ENCODE results near the gene DOCK3. TPM values are rescaled to one million over a fixed set of nuclear protein-coding genes. Genes with fewer than 3 reads are reported as not detected.

The DOCK3 gene
- total and polyA plus RNA-seq, 2 donors (not counting 3 experiments of a cell fraction or from before 2014, with no cell fraction given) = 0.08 to 0.13 TPM

DNA sequence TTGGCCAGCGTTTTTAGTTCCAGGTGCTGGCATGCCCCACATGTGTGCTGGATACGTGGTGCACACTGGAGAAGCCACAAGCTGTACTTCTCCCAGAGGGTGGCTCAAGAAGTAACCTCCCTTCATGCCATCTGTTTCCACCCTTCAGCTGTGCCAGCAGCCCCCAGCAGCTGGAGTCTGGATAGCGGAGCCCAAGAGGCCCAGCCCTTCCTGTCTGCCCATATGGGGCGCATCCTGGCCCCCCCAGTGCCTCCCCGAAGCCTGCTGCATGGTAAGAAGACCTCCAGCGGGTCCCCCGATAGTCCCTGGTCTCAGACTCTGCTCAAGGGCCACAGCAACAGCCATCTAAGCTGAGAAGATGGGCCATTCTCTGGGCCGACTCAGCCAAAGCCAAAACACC is 704.6 kb downstream of the DOCK3 start:
- Histone ChIP-seq H4K20me1 (replicated peaks; ENCODE audit: control insufficient read depth, extremely low read depth, insufficient read depth, low read length) (no peaks in the 10 kb centered on the region), H3K27me3 (ENCODE audit: control insufficient read depth in 2 of 2, insufficient read depth in 2 of 2, low read length in 2 of 2) (no peaks in the 10 kb centered on the region), H3K4me1 (ENCODE audit: control insufficient read depth, extremely low read depth, insufficient read depth, low read length) (peaks cover 6% of the 10 kb centered on the region), H2AFZ (ENCODE audit: low read depth, low read length) (no peak overlapping the region), H3K36me3 (ENCODE audit: control insufficient read depth in 2 of 2, extremely low read depth in 1 of 2, insufficient read depth in 2 of 2, low read length in 2 of 2) (no peaks in the 10 kb centered on the region), H3K9me3 (replicated peaks; ENCODE audit: control insufficient read depth, insufficient read depth, low read length) (no peaks in the 10 kb centered on the region), H3K4me3 (replicated peaks in 1 of 3; ENCODE audit: insufficient read depth in 1 of 3, low read depth in 1 of 3, low read length in 3 of 3) (no peak overlapping the region), H3K79me2 (ENCODE audit: control insufficient read depth, insufficient read depth, low read length) (peaks cover 6% of the 10 kb centered on the region), H3K9me1 (replicated peaks; ENCODE audit: control insufficient read depth, extremely low read depth, insufficient read depth, low read length) (no peaks in the 10 kb centered on the region), H3K27ac (ENCODE audit: insufficient read depth, low read depth, low read length) (no peak overlapping the region), H3K9ac (replicated peaks; ENCODE audit: extremely low read depth, insufficient read depth, low read length) (no peak overlapping the region), H3K4me2 (ENCODE audit: insufficient read depth, low read length) (no peak overlapping the region)
- dilution Hi-C loops (cut with MboI; ENCODE audit: extremely low pct_ligation_motif_present, low sequenced_read_pairs) (no loop called here), intact Hi-C loops (cut with micrococcal nuclease) (no loop called here)
- TF ChIP-seq, protein P1, sequence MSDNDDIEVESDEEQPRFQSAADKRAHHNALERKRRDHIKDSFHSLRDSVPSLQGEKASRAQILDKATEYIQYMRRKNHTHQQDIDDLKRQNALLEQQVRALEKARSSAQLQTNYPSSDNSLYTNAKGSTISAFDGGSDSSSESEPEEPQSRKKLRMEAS (IDR thresholded peaks at IDR 0.05; ENCODE audit: insufficient read depth, insufficient read length) = no peak
- TF ChIP-seq, protein P2, sequence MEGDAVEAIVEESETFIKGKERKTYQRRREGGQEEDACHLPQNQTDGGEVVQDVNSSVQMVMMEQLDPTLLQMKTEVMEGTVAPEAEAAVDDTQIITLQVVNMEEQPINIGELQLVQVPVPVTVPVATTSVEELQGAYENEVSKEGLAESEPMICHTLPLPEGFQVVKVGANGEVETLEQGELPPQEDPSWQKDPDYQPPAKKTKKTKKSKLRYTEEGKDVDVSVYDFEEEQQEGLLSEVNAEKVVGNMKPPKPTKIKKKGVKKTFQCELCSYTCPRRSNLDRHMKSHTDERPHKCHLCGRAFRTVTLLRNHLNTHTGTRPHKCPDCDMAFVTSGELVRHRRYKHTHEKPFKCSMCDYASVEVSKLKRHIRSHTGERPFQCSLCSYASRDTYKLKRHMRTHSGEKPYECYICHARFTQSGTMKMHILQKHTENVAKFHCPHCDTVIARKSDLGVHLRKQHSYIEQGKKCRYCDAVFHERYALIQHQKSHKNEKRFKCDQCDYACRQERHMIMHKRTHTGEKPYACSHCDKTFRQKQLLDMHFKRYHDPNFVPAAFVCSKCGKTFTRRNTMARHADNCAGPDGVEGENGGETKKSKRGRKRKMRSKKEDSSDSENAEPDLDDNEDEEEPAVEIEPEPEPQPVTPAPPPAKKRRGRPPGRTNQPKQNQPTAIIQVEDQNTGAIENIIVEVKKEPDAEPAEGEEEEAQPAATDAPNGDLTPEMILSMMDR (IDR thresholded peaks at IDR 0.05; ENCODE audit: extremely low read depth in 1 of 2, insufficient read depth in 1 of 2, low read depth in 1 of 2, low read length in 2 of 2) = no peak
- no peak for TF ChIP-seq EZH2 (IDR thresholded peaks at IDR 0.05; ENCODE audit: borderline replicate concordance, low read depth, low read length, severe bottlenecking)
- TF ChIP-seq POLR2AphosphoS5 (IDR thresholded peaks at IDR 0.05; ENCODE audit: insufficient read depth, low read depth, low read length) = no peak
- no peak for TF ChIP-seq FOS (IDR thresholded peaks at IDR 0.05; ENCODE audit: borderline replicate concordance, insufficient read depth, low read length)
- no peak for TF ChIP-seq MYC (IDR thresholded peaks at IDR 0.05; ENCODE audit: low read depth, low read length)
- no peak for TF ChIP-seq POLR2A (IDR thresholded peaks at IDR 0.05; ENCODE audit: low read depth, low read length)
- TF ChIP-seq GATA2 (IDR thresholded peaks at IDR 0.05; ENCODE audit: insufficient read depth, insufficient read length, low read depth, low read length) = no peak
- TF ChIP-seq JUN (IDR thresholded peaks at IDR 0.05; ENCODE audit: borderline replicate concordance, insufficient read depth, insufficient read length, low read depth) = no peak
- BruUV-seq (replicated peaks) = no TSS peak
- DNase-seq (ENCODE audit: low read depth, low spot score) (no peak), FAIRE-seq (no peak)
- POLR2A ChIA-PET = no interaction called here
- CTCF ChIA-PET = interaction anchor here (1.8 to 5.0 kb wide), 4 partner anchors 10 to 763 kb away, joined by 6 to 27 read pairs (median 10); no protein-coding TSS in a partner anchor

Measured in endothelial cell of umbilical vein (primary cell).